ENCODE measurements around the gene AHRR.
A peak's percentile ranks its signal among the peaks of the same experiment; 100 is the strongest.

The AHRR gene

DNA sequence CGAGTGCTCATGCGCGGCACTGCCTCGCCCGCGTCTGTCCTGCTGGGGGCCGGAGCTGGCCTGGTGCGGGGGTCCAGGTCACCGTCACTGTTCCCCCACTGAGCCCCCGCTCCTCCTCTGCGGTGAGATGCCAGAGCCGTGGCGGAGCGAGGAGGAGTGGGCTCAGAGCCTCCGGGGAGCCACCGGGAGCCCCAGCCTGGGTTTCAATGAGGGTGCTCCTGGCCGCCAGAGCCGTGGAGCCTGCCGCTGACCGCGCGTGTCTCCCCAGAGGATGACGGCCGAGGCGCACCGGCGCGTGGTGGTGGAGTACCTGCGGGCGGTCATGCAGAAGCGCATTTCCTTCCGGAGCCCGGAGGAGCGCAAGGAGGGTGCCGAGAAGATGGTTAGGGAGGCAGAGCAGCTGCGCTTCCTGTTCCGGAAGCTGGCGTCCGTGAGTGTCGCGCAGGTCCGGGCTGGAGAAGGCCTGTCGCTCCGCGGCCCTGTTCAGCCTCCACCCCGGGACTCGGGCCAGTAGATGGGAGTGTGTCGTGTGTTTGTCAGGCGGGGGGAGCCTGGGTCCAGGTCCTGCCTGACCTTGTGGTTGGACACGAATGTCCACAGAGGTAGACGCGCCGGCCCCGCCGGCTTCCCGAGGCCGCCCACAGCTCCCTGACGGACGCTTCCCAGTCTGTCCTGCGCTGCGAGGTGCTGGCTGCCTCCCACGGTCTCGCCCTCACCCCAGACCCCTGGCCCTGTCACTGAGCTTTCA lies 143.5 kb downstream of the AHRR start:
- TF ChIP-seq, protein P1, sequence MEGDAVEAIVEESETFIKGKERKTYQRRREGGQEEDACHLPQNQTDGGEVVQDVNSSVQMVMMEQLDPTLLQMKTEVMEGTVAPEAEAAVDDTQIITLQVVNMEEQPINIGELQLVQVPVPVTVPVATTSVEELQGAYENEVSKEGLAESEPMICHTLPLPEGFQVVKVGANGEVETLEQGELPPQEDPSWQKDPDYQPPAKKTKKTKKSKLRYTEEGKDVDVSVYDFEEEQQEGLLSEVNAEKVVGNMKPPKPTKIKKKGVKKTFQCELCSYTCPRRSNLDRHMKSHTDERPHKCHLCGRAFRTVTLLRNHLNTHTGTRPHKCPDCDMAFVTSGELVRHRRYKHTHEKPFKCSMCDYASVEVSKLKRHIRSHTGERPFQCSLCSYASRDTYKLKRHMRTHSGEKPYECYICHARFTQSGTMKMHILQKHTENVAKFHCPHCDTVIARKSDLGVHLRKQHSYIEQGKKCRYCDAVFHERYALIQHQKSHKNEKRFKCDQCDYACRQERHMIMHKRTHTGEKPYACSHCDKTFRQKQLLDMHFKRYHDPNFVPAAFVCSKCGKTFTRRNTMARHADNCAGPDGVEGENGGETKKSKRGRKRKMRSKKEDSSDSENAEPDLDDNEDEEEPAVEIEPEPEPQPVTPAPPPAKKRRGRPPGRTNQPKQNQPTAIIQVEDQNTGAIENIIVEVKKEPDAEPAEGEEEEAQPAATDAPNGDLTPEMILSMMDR (IDR thresholded peaks at IDR 0.05; ENCODE audit: low read depth, low read length, missing control alignments) = no peak
- H3K4me3 ChIP-seq (ENCODE audit: low read depth, low read length) = no peak overlapping the region
- no peak for DNase-seq (ENCODE audit: low read depth)

DNA sequence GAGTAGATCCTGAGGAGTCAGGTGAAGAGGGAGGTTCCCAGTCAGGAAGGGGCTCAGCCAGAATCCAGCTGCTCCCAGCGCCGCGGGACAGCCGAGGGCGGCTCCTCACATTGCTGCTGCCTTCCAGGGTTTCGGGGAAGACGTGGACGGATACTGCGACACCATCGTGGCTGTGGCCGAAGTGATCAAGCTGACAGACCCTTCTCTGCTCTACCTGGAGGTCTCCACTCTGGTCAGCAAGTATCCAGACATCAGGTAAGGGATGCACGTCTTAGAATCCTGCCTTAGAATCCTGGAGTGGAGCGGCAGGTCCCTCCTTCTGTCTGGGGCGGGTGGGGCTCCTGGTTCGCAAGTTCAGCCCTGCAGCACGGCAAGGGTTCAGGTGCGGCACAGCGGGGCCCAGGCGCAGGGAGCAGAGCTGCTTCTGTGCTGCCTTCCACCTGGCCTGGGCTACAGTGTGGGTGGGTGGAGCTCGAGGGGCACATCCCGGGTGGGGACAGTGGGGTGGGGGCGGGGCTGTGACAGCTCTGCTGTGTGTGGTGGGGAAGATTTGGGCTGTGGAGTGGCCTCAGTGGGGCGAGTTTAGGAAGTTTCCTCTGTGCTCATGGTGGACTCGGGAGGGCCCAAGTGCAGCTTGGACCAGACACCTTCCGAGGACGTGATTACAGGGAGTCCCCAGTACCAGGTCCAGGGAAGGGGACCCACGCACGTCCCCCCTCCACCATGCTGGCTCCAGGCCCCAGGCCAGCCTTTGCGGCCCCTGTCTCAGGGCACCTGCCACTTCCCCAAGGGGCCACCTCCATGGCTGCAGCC lies 144.3 kb downstream of the AHRR start:
- DNase-seq (ENCODE audit: low read depth) = no peak
- TF ChIP-seq, protein P1 (IDR thresholded peaks at IDR 0.05; ENCODE audit: low read depth, low read length, missing control alignments) = no peak
- H3K4me3 ChIP-seq (ENCODE audit: low read depth, low read length) = no peak overlapping the region

DNA sequence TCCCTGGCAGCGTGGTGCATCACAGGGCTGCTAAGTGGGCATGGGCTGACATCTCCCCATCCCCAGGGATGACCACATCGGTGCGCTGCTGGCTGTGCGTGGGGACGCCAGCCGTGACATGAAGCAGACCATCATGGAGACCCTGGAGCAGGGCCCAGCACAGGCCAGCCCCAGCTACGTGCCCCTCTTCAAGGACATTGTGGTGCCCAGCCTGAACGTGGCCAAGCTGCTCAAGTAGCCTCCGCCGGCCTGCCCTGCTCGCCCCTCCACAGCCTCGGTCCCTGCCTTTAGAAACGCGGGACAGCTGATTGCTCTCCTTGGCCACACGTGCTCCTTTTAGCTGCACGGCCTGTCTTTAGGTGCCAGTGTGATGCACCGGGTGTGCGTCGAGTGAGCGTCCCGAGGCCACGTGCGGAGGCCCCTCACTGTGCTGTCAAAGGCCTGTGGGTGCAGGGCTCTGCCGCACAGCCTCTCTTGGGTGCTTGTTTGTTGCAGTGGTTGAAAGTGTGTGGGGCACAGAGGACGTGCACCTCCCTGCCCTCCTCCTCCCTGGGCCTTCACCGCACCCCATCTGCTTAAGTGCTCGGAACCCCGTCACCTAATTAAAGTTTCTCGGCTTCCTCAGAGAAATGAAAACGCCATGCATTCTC lies 145.3 kb downstream of the AHRR start:
- no peak overlapping the region for H3K4me3 ChIP-seq (ENCODE audit: low read depth, low read length)
- TF ChIP-seq, protein P1 (IDR thresholded peaks at IDR 0.05; ENCODE audit: low read depth, low read length, missing control alignments) = no peak
- DNase-seq (ENCODE audit: low read depth) = no peak

DNA sequence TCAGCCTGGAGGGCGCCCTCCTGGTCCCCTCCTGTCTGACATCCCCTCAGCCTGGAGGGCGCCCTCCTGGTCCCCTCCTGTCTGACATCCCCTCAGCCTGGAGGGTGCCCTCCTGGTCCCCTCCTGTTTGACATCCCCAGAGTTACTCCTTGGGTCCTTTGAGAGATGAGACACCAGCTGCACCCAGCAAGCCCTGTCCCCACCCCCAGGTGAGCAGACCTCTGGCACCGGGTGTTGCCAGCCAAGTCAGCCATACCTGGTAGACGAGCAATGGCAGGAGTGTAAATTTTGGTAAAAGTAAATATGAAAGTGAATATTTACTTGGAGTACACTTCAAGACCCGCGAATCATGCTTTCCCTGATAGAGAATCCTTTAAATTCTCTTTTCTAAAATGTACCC lies 146.9 kb downstream of the AHRR start:
- H3K4me3 ChIP-seq (ENCODE audit: low read depth, low read length) = no peak overlapping the region
- TF ChIP-seq, protein P1 (IDR thresholded peaks at IDR 0.05; ENCODE audit: low read depth, low read length, missing control alignments) = no peak
- no peak for DNase-seq (ENCODE audit: low read depth)

DNA sequence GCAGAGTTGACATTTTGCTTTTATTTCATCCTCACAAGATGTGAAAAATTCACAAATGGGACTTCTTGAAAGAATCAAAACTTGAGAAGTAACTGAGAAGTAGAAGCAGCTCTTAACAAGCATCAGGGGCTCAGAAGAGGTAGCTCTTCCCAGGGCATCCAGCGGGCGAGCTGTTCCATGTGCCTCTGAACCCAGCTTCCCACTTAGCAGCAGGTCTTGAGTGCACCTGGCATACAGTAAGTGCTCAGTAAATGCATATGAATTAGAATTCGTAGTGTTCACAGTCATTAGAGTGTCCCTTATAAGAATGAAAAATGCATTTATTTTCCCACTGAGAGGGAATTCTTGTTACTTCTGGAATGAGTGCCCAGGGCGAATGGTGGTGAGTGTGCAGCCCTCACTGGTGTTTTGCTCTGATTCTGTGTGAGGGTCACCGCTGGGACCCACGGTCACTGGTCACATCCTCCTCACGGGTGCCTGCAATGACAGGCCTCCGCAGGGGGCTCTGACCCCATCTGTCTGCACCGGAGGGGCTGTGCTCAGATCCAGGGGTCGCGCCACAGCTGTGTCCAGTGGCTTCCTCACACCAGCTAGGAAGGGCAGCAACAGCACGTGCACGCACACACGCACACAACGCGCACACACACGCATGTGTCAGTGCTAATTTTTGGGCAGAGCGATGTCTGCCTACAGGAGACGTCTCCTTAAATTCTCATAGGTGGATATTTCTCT lies 148.4 kb downstream of the AHRR start:
- H3K4me3 ChIP-seq (ENCODE audit: low read depth, low read length) = no peak overlapping the region
- DNase-seq (ENCODE audit: low read depth) = no peak
- TF ChIP-seq, protein P1 (IDR thresholded peaks at IDR 0.05; ENCODE audit: low read depth, low read length, missing control alignments) = no peak

DNA sequence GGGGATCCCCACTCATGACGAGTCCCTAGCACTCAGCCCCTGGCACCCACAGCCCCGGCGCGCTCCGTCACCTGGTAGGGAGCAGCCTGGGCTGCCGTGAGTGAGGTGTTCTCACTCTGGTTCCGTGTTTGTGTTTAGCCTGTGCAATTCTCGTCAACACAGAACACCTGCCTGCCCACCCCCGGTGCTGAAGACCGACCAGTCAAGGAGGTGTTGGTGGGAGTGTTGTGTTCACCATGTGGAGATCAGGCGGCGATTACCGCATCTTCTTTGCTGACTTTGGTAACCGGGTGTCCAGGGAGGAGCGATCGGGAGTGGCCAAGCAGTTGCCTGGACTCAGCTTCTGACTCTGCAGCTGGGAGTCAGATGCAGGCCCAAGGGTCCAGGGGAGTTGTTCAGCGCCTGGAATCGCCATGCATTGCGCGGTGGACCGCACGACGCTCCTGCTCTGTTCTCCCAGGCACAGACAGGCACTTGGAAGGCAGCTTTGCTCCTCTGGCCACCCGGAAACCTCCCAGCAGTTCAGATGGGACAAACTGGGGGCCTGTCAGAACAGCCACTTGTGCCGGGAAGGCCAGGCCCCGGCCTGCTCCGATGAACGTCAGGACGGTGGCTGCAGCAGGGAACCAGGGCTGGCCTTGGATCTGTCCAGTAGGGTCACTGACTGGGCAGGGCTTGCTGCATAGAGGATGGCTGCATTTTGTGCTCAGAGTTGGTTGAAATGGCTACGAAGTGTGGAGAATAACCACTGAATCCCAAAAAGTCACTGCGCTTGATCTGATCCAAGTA lies 149.6 kb downstream of the AHRR start:
- H3K4me3 ChIP-seq (ENCODE audit: low read depth, low read length) = peak overlapping the region; percentile 71
- TF ChIP-seq, protein P1 (IDR thresholded peaks at IDR 0.05; ENCODE audit: low read depth, low read length, missing control alignments) = no peak
- DNase-seq (ENCODE audit: low read depth) = no peak
